GM21423 (cell line): ENCODE measurements around the gene PCNX2.

ENCODE experiments used
- ATAC-seq: cut with Tn5 transposase; IDR thresholded peaks from one replicate; pipeline ENCODE4 v1.9.1; 2021; ENCODE audit warnings: mild to moderate bottlenecking, moderate library complexity; ENCODE audit not compliant: unreplicated experiment

Gene PCNX2

GRCh38 chr1:233316473-233316872, 20.9 kb upstream of the PCNX2 start:
- no peak for ATAC-seq

- no peak for ATAC-seq
Measured at GRCh38 chr1:233315718-233316301, 20.3 kb upstream of the PCNX2 start.

- no peak for ATAC-seq
Measured at GRCh38 chr1:233313434-233314155, 18.1 kb upstream of the PCNX2 start.

GRCh38 chr1:233304489-233305102, 9.1 kb upstream of the PCNX2 start:
- ATAC-seq: no peak

GRCh38 chr1:233300326-233300725, 4.8 kb upstream of the PCNX2 start:
- ATAC-seq: no peak

GRCh38 chr1:233299450-233299849, 3.9 kb upstream of the PCNX2 start:
- no peak for ATAC-seq

GRCh38 chr1:233295975-233296322, 424 bp upstream of the PCNX2 start:
- no peak for ATAC-seq

GRCh38 chr1:233294913-233295236, 650 bp downstream of the PCNX2 start:
- peak; percentile 62 for ATAC-seq

GRCh38 chr1:233293556-233294446, 1.7 kb downstream of the PCNX2 start:
- no peak for ATAC-seq

GRCh38 chr1:233290396-233291034, 5.0 kb downstream of the PCNX2 start:
- ATAC-seq: no peak

- no peak for ATAC-seq
Measured at GRCh38 chr1:233289676-233290075, 5.8 kb downstream of the PCNX2 start.

GRCh38 chr1:233282582-233282886, 13.0 kb downstream of the PCNX2 start:
- ATAC-seq: peak; percentile 9

GRCh38 chr1:233281711-233282581, 13.6 kb downstream of the PCNX2 start:
- peak; percentile 91 for ATAC-seq

GRCh38 chr1:233279971-233280370, 15.6 kb downstream of the PCNX2 start:
- no peak for ATAC-seq

GRCh38 chr1:233278631-233279030, 16.9 kb downstream of the PCNX2 start:
- ATAC-seq: no peak

- no peak for ATAC-seq
Measured at GRCh38 chr1:233277637-233278606, 17.6 kb downstream of the PCNX2 start.

- no peak for ATAC-seq
Measured at GRCh38 chr1:233269656-233270055, 25.9 kb downstream of the PCNX2 start.

- no peak for ATAC-seq
Measured at GRCh38 chr1:233268389-233269022, 27.0 kb downstream of the PCNX2 start.

- ATAC-seq: peak; percentile 3
Measured at GRCh38 chr1:233261695-233262094, 33.8 kb downstream of the PCNX2 start.
